ENCODE results near the gene MYO5C. TPM values are rescaled to one million over a fixed set of nuclear protein-coding genes. Genes with fewer than 3 reads are reported as not detected.

The MYO5C gene
- polyA plus RNA-seq, 1 donor (not counting 4 experiments of a cell fraction or from before 2014, with no cell fraction given) = 0.16 TPM

GRCh38 chr15:52317688-52318087 is 22.1 kb upstream of the MYO5C start:
- TF ChIP-seq EZH2 (IDR thresholded peaks at IDR 0.05; ENCODE audit: low read length) (no peak), CTCF (optimal IDR thresholded peaks at IDR 0.05 in 1 of 3, IDR thresholded peaks at IDR 0.05 in 1 of 3, conservative IDR thresholded peaks at IDR 0.05 in 1 of 3; ENCODE audit: extremely low read depth in 1 of 3, insufficient read depth in 2 of 3, low read length in 3 of 3) (no peak)
- H3K27ac ChIP-seq (ENCODE audit: control insufficient read depth, insufficient read depth, low read length) = no peak overlapping the region
- H3K36me3 ChIP-seq (ENCODE audit: control insufficient read depth in 2 of 2, extremely low read depth in 1 of 2, insufficient read depth in 2 of 2, low read length in 2 of 2) = peaks cover 20 to 28% of the 10 kb centered on the region in 2 experiments
- no peaks in the 10 kb centered on the region for H4K20me1 ChIP-seq (ENCODE audit: control insufficient read depth, extremely low read depth, insufficient read depth, low read length)
- H3K9ac ChIP-seq (ENCODE audit: control insufficient read depth, extremely low read depth, insufficient read depth, low read length) = no peak overlapping the region
- no peak overlapping the region for H2AFZ ChIP-seq (ENCODE audit: control insufficient read depth, low read length)
- no peaks in the 10 kb centered on the region for H3K79me2 ChIP-seq (ENCODE audit: control insufficient read depth, insufficient read depth, low read length)
- no peaks in the 10 kb centered on the region for H3K9me1 ChIP-seq (ENCODE audit: control insufficient read depth, extremely low read depth, insufficient read depth, low read length)
- no peak overlapping the region for H3K4me2 ChIP-seq (ENCODE audit: control insufficient read depth, extremely low read depth, insufficient read depth, low read depth, low read length)
- dilution Hi-C loops (cut with MboI; ENCODE audit: extremely low pct_ligation_motif_present, low sequenced_read_pairs) = no loop called here
- H3K4me3 ChIP-seq (ENCODE audit: control insufficient read depth in 2 of 3, extremely low read depth in 1 of 3, insufficient read depth in 2 of 3, low read depth in 1 of 3, low read length in 3 of 3) = no peak overlapping the region
- H3K27me3 ChIP-seq (ENCODE audit: control insufficient read depth, extremely low read depth, insufficient read depth, low read length) = no peaks in the 10 kb centered on the region
- DNase-seq (ENCODE audit: low read depth, low spot score) = no peak
- no peak for FAIRE-seq
- no peaks in the 10 kb centered on the region for H3K4me1 ChIP-seq (ENCODE audit: control insufficient read depth, extremely low read depth, insufficient read depth, low read length)
- no peaks in the 10 kb centered on the region for H3K9me3 ChIP-seq (ENCODE audit: control insufficient read depth, low read depth, low read length)

GRCh38 chr15:52317022-52317421 is 21.4 kb upstream of the MYO5C start:
- FAIRE-seq = no peak
- H3K4me2 ChIP-seq (ENCODE audit: control insufficient read depth, extremely low read depth, insufficient read depth, low read depth, low read length) = no peak overlapping the region
- no peaks in the 10 kb centered on the region for H3K79me2 ChIP-seq (ENCODE audit: control insufficient read depth, insufficient read depth, low read length)
- no peaks in the 10 kb centered on the region for H3K27me3 ChIP-seq (ENCODE audit: control insufficient read depth, extremely low read depth, insufficient read depth, low read length)
- no peak overlapping the region for H3K27ac ChIP-seq (ENCODE audit: control insufficient read depth, insufficient read depth, low read length)
- dilution Hi-C loops (cut with MboI; ENCODE audit: extremely low pct_ligation_motif_present, low sequenced_read_pairs) = no loop called here
- H3K4me3 ChIP-seq (ENCODE audit: control insufficient read depth in 2 of 3, extremely low read depth in 1 of 3, insufficient read depth in 2 of 3, low read depth in 1 of 3, low read length in 3 of 3) = no peak overlapping the region
- peaks cover 20 to 25% of the 10 kb centered on the region in 2 experiments for H3K36me3 ChIP-seq (ENCODE audit: control insufficient read depth in 2 of 2, extremely low read depth in 1 of 2, insufficient read depth in 2 of 2, low read length in 2 of 2)
- DNase-seq (ENCODE audit: low read depth, low spot score) = no peak
- H3K9me3 ChIP-seq (ENCODE audit: control insufficient read depth, low read depth, low read length) = no peaks in the 10 kb centered on the region
- TF ChIP-seq EZH2 (IDR thresholded peaks at IDR 0.05; ENCODE audit: low read length) (no peak), CTCF (optimal IDR thresholded peaks at IDR 0.05 in 1 of 3, IDR thresholded peaks at IDR 0.05 in 1 of 3, conservative IDR thresholded peaks at IDR 0.05 in 1 of 3; ENCODE audit: extremely low read depth in 1 of 3, insufficient read depth in 2 of 3, low read length in 3 of 3) (no peak)
- no peaks in the 10 kb centered on the region for H3K9me1 ChIP-seq (ENCODE audit: control insufficient read depth, extremely low read depth, insufficient read depth, low read length)
- no peak overlapping the region for H2AFZ ChIP-seq (ENCODE audit: control insufficient read depth, low read length)
- no peak overlapping the region for H3K9ac ChIP-seq (ENCODE audit: control insufficient read depth, extremely low read depth, insufficient read depth, low read length)
- H3K4me1 ChIP-seq (ENCODE audit: control insufficient read depth, extremely low read depth, insufficient read depth, low read length) = no peaks in the 10 kb centered on the region
- no peaks in the 10 kb centered on the region for H4K20me1 ChIP-seq (ENCODE audit: control insufficient read depth, extremely low read depth, insufficient read depth, low read length)

Data from keratinocyte (primary cell).